Fibroblast of lung (primary cell): ENCODE measurements around the gene DAB1.

Source experiments
- EZH2 ChIP-seq: IDR thresholded peaks from 2 replicates; pipeline ENCODE4 v1.5.1; 2012; ENCODE audit warnings: low read length, control low read depth, mild to moderate bottlenecking; ENCODE audit errors: missing control alignments
- TF ChIP-seq, protein P1 (sequence below), 2 donors: IDR thresholded peaks in 1 of 2; conservative IDR thresholded peaks in 1 of 2; 1 replicate in 1 of 2; 2 replicates in 1 of 2; pipeline ENCODE4 v1.5.1; 2011 to 2012; ENCODE audit warnings: low read length in 2 of 2, control low read depth in 1 of 2, inconsistent platforms in 1 of 2, low read depth in 1 of 2, mild to moderate bottlenecking in 1 of 2

DNA sequence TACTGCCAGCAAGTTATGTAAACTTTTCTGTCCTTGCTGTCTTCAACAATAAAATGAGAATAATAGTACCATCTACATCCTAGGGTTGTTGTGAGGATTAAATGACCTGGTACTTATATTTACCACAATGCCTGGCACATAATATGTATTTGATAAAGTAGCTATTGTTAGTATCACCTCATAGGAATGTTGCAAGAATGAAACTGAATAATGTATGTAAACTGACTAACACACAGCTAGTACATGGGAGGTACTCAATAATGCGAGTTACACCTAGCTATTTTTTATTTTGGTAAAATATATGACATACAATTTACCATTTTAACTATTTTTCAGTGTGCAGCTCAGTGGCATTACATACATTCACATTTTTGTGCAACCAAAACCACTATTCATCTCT lies 289.1 kb downstream of the DAB1 start:
- TF ChIP-seq, protein P1, sequence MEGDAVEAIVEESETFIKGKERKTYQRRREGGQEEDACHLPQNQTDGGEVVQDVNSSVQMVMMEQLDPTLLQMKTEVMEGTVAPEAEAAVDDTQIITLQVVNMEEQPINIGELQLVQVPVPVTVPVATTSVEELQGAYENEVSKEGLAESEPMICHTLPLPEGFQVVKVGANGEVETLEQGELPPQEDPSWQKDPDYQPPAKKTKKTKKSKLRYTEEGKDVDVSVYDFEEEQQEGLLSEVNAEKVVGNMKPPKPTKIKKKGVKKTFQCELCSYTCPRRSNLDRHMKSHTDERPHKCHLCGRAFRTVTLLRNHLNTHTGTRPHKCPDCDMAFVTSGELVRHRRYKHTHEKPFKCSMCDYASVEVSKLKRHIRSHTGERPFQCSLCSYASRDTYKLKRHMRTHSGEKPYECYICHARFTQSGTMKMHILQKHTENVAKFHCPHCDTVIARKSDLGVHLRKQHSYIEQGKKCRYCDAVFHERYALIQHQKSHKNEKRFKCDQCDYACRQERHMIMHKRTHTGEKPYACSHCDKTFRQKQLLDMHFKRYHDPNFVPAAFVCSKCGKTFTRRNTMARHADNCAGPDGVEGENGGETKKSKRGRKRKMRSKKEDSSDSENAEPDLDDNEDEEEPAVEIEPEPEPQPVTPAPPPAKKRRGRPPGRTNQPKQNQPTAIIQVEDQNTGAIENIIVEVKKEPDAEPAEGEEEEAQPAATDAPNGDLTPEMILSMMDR (conservative IDR thresholded peaks at IDR 0.05 in 1 of 2, IDR thresholded peaks at IDR 0.05 in 1 of 2; ENCODE audit: low read depth in 1 of 2, low read length in 2 of 2), result no peak
- TF ChIP-seq EZH2, result no peak
